ENCODE data around the gene ARMC9. TPM values are rescaled to one million over a fixed set of nuclear protein-coding genes. Genes with fewer than 3 reads are reported as not detected.

ARMC9 gene
- total and polyA plus RNA-seq, 2 donors (not counting 3 experiments of a cell fraction or from before 2014, with no cell fraction given) = 16.4 to 24.2 TPM

DNA sequence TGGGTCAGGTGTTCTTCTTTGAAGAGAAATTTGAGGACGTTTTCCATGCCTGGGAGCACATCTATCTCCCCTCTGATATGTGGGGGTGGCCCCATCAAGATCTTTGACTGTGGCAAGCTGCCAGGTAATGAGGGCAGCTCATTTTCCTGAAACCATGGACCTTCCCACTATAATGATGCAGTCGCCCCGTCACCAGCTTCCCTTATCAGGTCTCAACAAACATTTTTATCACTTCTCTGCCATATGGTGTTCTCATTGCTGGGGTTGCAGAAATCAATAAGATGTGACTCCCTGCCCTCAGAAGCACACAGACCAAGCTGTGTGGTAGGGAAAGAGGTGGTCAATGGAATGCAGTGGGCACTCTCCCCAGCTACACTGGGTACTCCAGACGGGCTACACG, 148.7 kb downstream of the ARMC9 start:
- no TSS peak for BruUV-seq (replicated peaks)
- no peaks in the 10 kb centered on the region for H3K79me2 ChIP-seq (ENCODE audit: control insufficient read depth, insufficient read depth, low read length)

More for the DNA sequence above, 148.7 kb downstream of the ARMC9 start:
- H3K9me1 ChIP-seq (replicated peaks; ENCODE audit: control insufficient read depth, extremely low read depth, insufficient read depth, low read length) = no peaks in the 10 kb centered on the region
- H4K20me1 ChIP-seq (replicated peaks; ENCODE audit: control insufficient read depth, extremely low read depth, insufficient read depth, low read length) = no peaks in the 10 kb centered on the region
- dilution Hi-C loops (cut with MboI; ENCODE audit: extremely low pct_ligation_motif_present, low sequenced_read_pairs) = no loop called here
- no peaks in the 10 kb centered on the region for H3K27me3 ChIP-seq (ENCODE audit: control insufficient read depth in 2 of 2, insufficient read depth in 2 of 2, low read length in 2 of 2)
- POLR2A ChIA-PET = no interaction called here
- no peak overlapping the region for H3K4me2 ChIP-seq (ENCODE audit: insufficient read depth, low read length)
- TF ChIP-seq POLR2A (IDR thresholded peaks at IDR 0.05; ENCODE audit: low read depth, low read length) (no peak), FOS (IDR thresholded peaks at IDR 0.05; ENCODE audit: borderline replicate concordance, insufficient read depth, low read length) (no peak), POLR2AphosphoS5 (IDR thresholded peaks at IDR 0.05; ENCODE audit: insufficient read depth, low read depth, low read length) (no peak), EZH2 (IDR thresholded peaks at IDR 0.05; ENCODE audit: borderline replicate concordance, low read depth, low read length, severe bottlenecking) (no peak)
- TF ChIP-seq, protein P1, sequence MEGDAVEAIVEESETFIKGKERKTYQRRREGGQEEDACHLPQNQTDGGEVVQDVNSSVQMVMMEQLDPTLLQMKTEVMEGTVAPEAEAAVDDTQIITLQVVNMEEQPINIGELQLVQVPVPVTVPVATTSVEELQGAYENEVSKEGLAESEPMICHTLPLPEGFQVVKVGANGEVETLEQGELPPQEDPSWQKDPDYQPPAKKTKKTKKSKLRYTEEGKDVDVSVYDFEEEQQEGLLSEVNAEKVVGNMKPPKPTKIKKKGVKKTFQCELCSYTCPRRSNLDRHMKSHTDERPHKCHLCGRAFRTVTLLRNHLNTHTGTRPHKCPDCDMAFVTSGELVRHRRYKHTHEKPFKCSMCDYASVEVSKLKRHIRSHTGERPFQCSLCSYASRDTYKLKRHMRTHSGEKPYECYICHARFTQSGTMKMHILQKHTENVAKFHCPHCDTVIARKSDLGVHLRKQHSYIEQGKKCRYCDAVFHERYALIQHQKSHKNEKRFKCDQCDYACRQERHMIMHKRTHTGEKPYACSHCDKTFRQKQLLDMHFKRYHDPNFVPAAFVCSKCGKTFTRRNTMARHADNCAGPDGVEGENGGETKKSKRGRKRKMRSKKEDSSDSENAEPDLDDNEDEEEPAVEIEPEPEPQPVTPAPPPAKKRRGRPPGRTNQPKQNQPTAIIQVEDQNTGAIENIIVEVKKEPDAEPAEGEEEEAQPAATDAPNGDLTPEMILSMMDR (IDR thresholded peaks at IDR 0.05; ENCODE audit: extremely low read depth in 1 of 2, insufficient read depth in 1 of 2, low read depth in 1 of 2, low read length in 2 of 2) = no peak
- TF ChIP-seq, protein P2, sequence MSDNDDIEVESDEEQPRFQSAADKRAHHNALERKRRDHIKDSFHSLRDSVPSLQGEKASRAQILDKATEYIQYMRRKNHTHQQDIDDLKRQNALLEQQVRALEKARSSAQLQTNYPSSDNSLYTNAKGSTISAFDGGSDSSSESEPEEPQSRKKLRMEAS (IDR thresholded peaks at IDR 0.05; ENCODE audit: insufficient read depth, insufficient read length) = no peak
- H3K36me3 ChIP-seq (ENCODE audit: control insufficient read depth in 2 of 2, extremely low read depth in 1 of 2, insufficient read depth in 2 of 2, low read length in 2 of 2) = no peaks in the 10 kb centered on the region
- intact Hi-C loops (cut with micrococcal nuclease) = no loop called here
- FAIRE-seq (no peak), DNase-seq (ENCODE audit: low read depth, low spot score) (no peak)
- no peaks in the 10 kb centered on the region for H3K4me1 ChIP-seq (ENCODE audit: control insufficient read depth, extremely low read depth, insufficient read depth, low read length)
- no peak overlapping the region for H3K4me3 ChIP-seq (replicated peaks in 1 of 3; ENCODE audit: insufficient read depth in 1 of 3, low read depth in 1 of 3, low read length in 3 of 3)
- H3K9me3 ChIP-seq (replicated peaks; ENCODE audit: control insufficient read depth, insufficient read depth, low read length) = no peaks in the 10 kb centered on the region
- H3K27ac ChIP-seq (ENCODE audit: insufficient read depth, low read depth, low read length) = no peak overlapping the region
- CTCF ChIA-PET = interaction anchor here (0.9 to 1.6 kb wide), 4 partner anchors 9 to 59 kb away, joined by 3 to 6 read pairs (median 4); no protein-coding TSS in a partner anchor
- H2AFZ ChIP-seq (ENCODE audit: low read depth, low read length) = no peak overlapping the region
- no peak overlapping the region for H3K9ac ChIP-seq (replicated peaks; ENCODE audit: extremely low read depth, insufficient read depth, low read length)

Data from endothelial cell of umbilical vein (primary cell).